GM12873 (cell line): ENCODE data around the gene NRIP1.

ENCODE experiments used
- CTCF ChIP-seq: IDR thresholded peaks from 2 replicates; pipeline ENCODE4 v1.5.1; 2012; ENCODE audit warnings: low read depth, mild to moderate bottlenecking, moderate library complexity, low read length, control low read depth; ENCODE audit not compliant: insufficient read depth; ENCODE audit errors: missing control alignments

The NRIP1 gene

DNA sequence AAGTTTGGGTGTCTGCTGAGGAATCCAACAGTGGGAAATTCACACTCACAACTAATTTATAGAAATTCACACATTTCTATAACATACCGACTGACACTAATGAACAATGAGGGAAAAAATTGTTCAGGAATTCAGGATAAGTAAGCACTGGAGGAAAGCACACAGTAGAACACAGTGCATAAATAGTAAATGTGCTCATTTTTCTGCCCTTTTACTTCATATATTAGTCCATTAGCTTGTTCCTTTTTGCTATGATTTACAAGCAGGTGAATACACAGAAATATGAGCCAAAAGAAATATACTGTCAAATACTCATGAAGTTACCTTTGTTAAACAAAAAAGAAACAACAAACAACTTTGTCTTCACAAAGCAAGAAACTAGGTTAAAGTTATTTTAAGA lies 11.3 kb downstream of the NRIP1 start:
- no peak for TF ChIP-seq CTCF

DNA sequence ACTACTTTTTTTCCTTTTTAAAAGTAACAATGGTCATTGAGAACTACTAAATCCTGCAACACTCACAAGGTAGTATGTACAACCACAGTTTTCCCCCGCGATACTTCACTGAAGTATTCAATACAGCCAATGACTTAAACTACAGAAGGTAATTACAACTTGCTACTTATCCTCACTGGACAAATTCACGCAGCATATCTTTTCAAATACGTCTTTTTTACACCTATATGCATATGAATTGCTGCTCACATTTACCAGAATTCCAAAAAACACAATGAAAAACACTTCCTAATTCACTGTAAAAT lies 12.4 kb downstream of the NRIP1 start:
- TF ChIP-seq CTCF = no peak

- no peak for TF ChIP-seq CTCF
Measured at GRCh38 chr21:15051644-15052458, 12.9 kb downstream of the NRIP1 start.

DNA sequence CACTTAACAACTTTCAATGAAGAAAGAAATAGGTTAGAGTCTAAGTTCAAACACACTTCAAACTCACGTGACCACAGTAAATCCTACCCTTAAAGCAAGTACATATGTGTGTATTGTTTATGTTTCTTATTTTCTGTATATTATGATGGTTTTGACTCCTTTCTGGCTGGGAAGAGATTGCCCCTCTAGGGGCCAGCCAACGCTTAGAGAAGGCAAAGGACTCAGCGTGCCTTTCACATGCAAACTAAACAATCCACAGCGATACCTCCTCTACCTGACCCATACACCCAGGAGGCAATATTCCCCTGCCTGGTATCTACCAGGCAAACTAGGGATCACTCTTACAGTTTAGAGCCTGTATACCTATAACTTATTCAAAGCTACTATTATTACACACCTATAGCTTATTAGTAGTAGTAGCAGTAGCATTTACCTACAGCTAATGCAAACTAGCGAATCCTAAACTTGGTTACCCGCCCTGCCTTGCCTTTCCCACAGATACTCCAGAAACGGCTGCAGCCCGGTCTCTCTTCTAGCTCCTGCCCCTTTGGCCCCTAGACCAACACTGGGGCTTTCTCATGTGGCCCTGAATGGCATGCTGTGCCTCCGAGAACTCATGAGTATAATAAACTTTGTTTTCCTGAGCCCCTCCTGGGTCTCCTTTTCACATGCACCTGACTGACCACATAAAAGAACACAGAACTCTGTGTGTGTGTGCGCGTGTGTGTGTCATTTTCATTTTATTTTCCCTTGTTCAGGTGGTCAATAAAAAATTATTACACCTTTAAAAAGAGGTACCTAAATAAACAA lies 14.0 kb downstream of the NRIP1 start:
- no peak for TF ChIP-seq CTCF

DNA sequence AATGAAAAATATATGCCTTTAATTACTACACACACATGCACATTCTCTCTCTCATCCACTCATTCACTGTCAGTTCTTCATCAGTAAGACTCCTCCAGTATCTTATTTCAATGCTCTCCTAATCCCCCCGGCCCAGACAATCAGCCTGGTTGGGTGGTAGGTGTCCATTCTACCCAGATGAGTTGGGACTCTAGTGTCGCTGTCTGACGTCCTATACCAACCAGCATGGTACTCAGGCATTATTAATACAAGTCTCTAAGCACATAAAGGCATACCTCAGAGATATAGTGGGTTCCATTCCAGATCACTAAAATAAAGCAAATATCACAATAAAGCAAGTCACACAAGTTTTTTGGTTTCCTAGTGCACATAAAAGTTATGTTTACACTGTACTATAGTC lies 19.8 kb downstream of the NRIP1 start:
- TF ChIP-seq CTCF = no peak

DNA sequence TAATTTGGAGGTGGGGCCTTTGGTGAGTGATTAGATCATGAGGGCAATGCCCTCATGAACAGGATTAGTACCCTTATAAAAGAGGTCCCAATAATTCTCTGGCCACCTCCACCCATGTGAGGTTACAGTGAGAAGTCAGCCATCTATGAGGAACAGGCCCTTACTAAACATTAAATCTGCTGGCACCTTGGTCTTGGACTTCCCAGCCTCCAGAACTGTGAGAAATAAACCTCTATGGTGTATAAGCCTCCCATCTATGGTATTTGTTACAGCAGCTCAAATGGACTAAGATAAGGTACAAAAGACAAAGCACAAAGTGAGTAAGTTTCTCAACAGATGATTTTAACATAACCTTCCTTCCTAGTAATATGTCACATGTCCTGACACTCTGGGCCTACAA lies 22.3 kb downstream of the NRIP1 start:
- TF ChIP-seq CTCF = no peak

DNA sequence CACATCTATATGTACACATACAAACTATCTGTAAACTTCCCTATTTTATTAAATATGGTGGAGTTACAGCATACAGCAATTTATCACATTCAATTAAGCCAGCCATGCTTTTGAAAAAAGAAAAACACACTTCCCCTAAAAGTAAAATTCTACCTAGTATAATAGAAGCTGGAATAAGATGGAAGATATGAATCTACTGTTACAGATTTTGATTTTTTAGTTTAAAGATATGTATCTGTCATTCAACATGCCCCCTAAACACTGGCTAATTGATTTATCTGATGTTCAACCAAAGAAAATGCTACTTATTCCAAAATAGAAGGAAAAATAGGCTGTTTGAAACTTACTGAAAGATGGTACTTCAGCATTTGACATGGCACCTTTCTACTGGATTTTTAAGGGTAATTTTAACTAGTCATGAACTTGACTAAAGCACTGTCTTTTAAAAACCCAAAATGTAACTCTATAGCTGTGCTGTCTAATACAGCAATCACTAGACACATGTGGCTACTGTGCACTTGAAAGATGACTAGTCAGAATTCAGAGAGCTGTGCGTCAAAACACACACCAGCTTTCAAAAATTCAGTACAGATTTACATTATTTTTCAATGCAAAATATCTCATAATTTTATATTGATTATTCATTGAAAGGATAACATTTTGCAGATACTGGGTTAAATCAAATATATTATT lies 25.0 kb downstream of the NRIP1 start:
- no peak for TF ChIP-seq CTCF
